Heart right ventricle (tissue), 16 donors: Measurements from ENCODE around the gene LDAF1. TPM values are rescaled to one million over a fixed set of nuclear protein-coding genes. Genes with fewer than 3 reads are reported as not detected.

Experiments
- ATAC-seq, 8 donors: fragments of 200-7000 bp; cut with Tn5 transposase; one replicate each; pipeline ENCODE4 v1.9.1; 2020; ENCODE audit warnings: mild to moderate bottlenecking in 8 of 8, moderate library complexity in 8 of 8, moderate number of reproducible peaks in 1 of 8
- DNase-seq, 2 donors: peaks; one replicate each; pipeline ENCODE4 v3.0.0-alpha.2; 2020
- H3K27ac ChIP-seq, 10 donors: fragments of 200-600 bp; sonication (generic) in 2 of 10; one replicate each; pipeline versions ENCODE4 v1.5.0 to v1.8.0; 2020 to 2022; ENCODE audit warnings: mild to moderate bottlenecking in 3 of 10
- H3K27me3 ChIP-seq, 7 donors: fragments of 200-600 bp; one replicate each; pipeline ENCODE4 v1.8.0; 2021 to 2022; ENCODE audit warnings: mild to moderate bottlenecking in 2 of 7
- H3K36me3 ChIP-seq, 9 donors: fragments of 200-600 bp; sonication (generic) in 1 of 9; one replicate each; pipeline versions ENCODE4 v1.5.0 to v1.8.0; 2020 to 2022; ENCODE audit warnings: mild to moderate bottlenecking in 2 of 9
- H3K4me1 ChIP-seq, 9 donors: fragments of 200-600 bp; sonication (generic) in 1 of 9; one replicate each; pipeline versions ENCODE4 v1.5.0 to v1.8.0; 2020 to 2022; ENCODE audit warnings: mild to moderate bottlenecking in 4 of 9
- H3K4me3 ChIP-seq, 10 donors: fragments of 200-600 bp; sonication (generic) in 2 of 10; one replicate each; pipeline versions ENCODE4 v1.5.0 to v1.8.0; 2020 to 2022; ENCODE audit warnings: mild to moderate bottlenecking in 7 of 10, moderate library complexity in 2 of 10
- H3K9me3 ChIP-seq, 11 donors: fragments of 200-600 bp in 10 of 11; sonication (generic) in 2 of 11; one replicate each; pipeline versions ENCODE4 v1.5.0 to v1.8.0; 2013 to 2022; ENCODE audit warnings: mild to moderate bottlenecking in 2 of 11, control low read depth in 1 of 11, moderate library complexity in 1 of 11
- WGBS, 2 donors: extraction: QIAGEN DNeasy Blood & Tissue Kit; methylation state at CpG; one replicate each; pipeline ENCODE4 v1.1.7; 2013; ENCODE audit warnings: inconsistent platforms in 1 of 2; 5-methylcytosine and 5-hydroxymethylcytosine counted together
- intact Hi-C, 10 donors: fragments of 100-400 bp; cut with DNase I; formaldehyde crosslinking; loops; one replicate each; pipeline versions ENCODE4 v1.11.1 to v1.14.2; 2022
- polyA plus RNA-seq, 2 donors: library from polyadenylated mRNA; stranded (reverse); fragments of 200-250 nt; gene quantifications; one replicate each; pipeline ENCODE4 v1.2.3, GENCODE V29; 2013
- total RNA-seq, 10 donors: library from RNA; stranded (reverse); fragmentation: NEBNext Ultra II Directional in 3 of 10; extraction: Animal tissue kit (Norgen Biotek cat#: 25700) in 3 of 10; gene quantifications; one replicate each; pipeline versions ENCODE4 v1.2.1 to v1.2.4, GENCODE V29; 2021 to 2023
- TF ChIP-seq, protein P1 (sequence below), 9 donors: fragments of 200-600 bp; sonication (generic) in 2 of 9; IDR thresholded peaks; one replicate each; pipeline versions ENCODE4 v1.5.0 to v1.8.0; 2021 to 2022; ENCODE audit warnings: antibody characterized with exemption in 9 of 9, mild to moderate bottlenecking in 5 of 9, moderate library complexity in 1 of 9
- donor health status: Arrhythmogenic right ventricular cardiomyopathy.
- donor health status: ischemic (EF 13 %, LVEDD 7.1; RV severe dilation, severe dysfunction).
- donor health status: healthy with polysubstance abuse.
- donor health status: DM: no; HTN: yes; CAD: no.
- donor health status: DM: no; HTN: no; CAD: no.
- donor health status: ischemic (EF 25% LVEDD 6.9; RV normal size, moderate dysfunction).
- donor health status: ischemic (EF 25% LVEDD 5.7; RV mildly dilated, moderate dysfunction).
- donor health status: healthy.
- donor health status: DM: yes; HTN: yes; CAD: no.
- donor health status: Ischemic cardiomyopathy.
- donor health status: ischemic (EF 35%, LVEDD 5.7; RV mildly dilated, moderate dysfunction).
- donor health status: nonischemic (EF 11% LVEDD 7.7; RV severe dilation, severe dysfunction).
- donor health status: DM: yes; HTN: yes; CAD: no.
- donor health status: PGD.
- donor health status: ischemic (EF 29% LVEDD 5.4; RV normal size, mild dysfunction).
- donor health status: nonischemic (EF 23%, LVEDD 6.1; RV moderate dilation, normal function).

Gene LDAF1
- total and polyA plus RNA-seq, 12 donors = 21.0 to 182 (median 139) TPM

DNA sequence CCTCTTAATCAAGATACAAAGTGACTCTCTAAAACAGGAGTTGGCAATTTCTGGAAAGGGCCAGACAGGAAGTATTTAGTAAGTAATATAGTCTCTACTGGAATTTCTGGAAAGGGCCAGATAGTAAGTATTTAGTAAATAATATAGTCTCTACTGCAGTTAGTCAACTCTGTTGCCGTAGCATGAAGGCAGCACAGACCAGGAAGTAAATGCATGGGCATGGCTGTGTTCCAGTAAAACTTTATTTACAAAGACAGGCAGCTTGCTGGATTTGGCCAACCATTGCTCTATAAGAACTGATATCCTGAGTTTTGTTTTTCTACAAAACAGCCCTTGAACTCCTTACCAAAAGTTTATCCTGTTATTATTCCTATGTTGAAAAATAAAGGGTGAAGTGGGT is 16.9 kb downstream of the LDAF1 start:
- Histone ChIP-seq H3K27ac (no peak overlapping the region), H3K4me1 (peaks cover 0 to 9% (median 0%) of the 10 kb centered on the region in 9 donors), H3K4me3 (no peak overlapping the region), H3K36me3 (peaks cover 0 to 100% (median 65%) of the 10 kb centered on the region in 9 donors), H3K27me3 (no peaks in the 10 kb centered on the region), H3K9me3 (no peaks in the 10 kb centered on the region)
- no peak for DNase-seq
- intact Hi-C loops = loop anchor here in 1 of 10 donors (10.0 kb wide), 1 partner anchor 1499 kb away; no protein-coding TSS in a partner anchor
- TF ChIP-seq, protein P1, sequence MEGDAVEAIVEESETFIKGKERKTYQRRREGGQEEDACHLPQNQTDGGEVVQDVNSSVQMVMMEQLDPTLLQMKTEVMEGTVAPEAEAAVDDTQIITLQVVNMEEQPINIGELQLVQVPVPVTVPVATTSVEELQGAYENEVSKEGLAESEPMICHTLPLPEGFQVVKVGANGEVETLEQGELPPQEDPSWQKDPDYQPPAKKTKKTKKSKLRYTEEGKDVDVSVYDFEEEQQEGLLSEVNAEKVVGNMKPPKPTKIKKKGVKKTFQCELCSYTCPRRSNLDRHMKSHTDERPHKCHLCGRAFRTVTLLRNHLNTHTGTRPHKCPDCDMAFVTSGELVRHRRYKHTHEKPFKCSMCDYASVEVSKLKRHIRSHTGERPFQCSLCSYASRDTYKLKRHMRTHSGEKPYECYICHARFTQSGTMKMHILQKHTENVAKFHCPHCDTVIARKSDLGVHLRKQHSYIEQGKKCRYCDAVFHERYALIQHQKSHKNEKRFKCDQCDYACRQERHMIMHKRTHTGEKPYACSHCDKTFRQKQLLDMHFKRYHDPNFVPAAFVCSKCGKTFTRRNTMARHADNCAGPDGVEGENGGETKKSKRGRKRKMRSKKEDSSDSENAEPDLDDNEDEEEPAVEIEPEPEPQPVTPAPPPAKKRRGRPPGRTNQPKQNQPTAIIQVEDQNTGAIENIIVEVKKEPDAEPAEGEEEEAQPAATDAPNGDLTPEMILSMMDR (IDR thresholded peaks at IDR 0.05) = no peak
- 33 to 90% methylated on average over 1 of the region's 1 CpG for WGBS, 2 donors
- no peak for ATAC-seq

DNA sequence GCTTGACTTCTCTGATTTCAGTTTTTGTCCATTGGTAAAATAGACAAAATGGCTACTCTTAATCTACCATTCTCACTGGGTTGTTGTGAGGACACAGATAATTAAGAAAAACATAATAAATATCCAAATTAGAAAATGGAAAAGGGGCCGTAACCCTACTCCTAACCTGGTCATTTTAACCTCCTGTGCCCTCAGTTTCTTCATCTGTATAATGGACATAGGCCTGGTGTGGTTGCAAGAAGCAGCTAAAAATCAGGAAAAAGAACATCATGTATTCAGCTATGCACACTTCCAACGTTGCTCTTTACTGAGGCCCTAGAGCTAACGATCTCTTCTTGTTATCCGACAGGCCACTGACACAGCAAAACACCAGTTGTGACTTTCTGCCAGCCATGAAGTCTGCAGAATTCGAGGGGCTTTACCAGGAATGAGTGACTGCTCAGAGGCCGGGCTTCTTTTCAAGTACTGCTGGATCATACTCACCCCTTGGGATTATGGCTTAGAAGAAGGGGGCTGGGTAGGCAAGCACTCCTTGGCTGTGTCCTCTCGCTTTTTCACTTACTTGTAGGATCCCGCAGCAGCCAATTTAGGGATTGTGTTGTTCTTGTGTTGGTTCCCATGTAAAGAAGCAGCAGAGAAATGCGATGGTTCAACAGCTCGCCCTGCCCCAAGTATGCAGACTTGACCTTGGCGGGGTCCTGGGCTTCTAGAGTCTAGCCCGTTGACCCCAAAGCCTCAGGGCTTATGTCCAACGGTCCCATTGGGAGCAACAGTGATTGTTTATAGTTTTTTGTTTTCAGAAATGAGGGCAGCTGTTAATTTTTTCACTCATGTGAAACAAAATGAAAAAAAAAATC is 20.9 kb downstream of the LDAF1 start:
- Histone ChIP-seq H3K27ac (peak overlapping the region in 3 of 10 donors; percentile 21 to 37 (median 25)), H3K27me3 (no peaks in the 10 kb centered on the region), H3K4me1 (peaks cover 0 to 9% (median 0%) of the 10 kb centered on the region in 9 donors), H3K4me3 (no peak overlapping the region), H3K9me3 (peaks cover 0 to 8% (median 0%) of the 10 kb centered on the region in 11 donors), H3K36me3 (peaks cover 0 to 96% (median 50%) of the 10 kb centered on the region in 9 donors)
- WGBS, 2 donors = 72 to 74% methylated on average over 13 of the region's 13 CpGs
- TF ChIP-seq, protein P1 (IDR thresholded peaks at IDR 0.05) = no peak
- ATAC-seq = peak in 7 of 8 donors; percentile 22 to 92 (median 62)
- DNase-seq = peak in 1 of 2 donors; percentile 15
- intact Hi-C loops = loop anchor here in 1 of 10 donors (10.0 kb wide), 1 partner anchor 1495 kb away; no protein-coding TSS in a partner anchor

DNA sequence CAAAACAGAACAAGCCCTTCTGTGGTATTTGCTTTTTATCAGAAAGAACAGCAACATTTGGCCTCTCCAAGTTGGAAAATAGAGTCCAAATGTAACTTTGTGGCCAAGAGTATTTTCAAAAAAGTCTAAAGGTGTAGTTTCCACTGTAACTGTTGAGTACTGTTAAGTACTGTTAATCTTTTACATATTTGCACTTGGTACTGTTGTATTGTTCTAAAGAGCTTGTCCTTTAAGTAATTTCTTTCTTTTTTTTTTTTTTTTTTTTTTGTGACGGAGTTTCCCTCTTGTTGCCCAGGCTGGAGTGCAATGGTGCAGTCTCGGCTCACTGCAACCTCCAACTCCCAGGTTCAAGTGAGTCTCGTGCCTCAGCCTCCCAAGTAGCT is 21.5 kb downstream of the LDAF1 start:
- Histone ChIP-seq H3K27me3 (no peaks in the 10 kb centered on the region), H3K27ac (peak overlapping the region in 3 of 10 donors; percentile 21 to 37 (median 25)), H3K4me3 (no peak overlapping the region), H3K9me3 (peaks cover 0 to 8% (median 0%) of the 10 kb centered on the region in 11 donors), H3K36me3 (peaks cover 0 to 90% (median 43%) of the 10 kb centered on the region in 9 donors), H3K4me1 (peaks cover 0 to 9% (median 0%) of the 10 kb centered on the region in 9 donors)
- TF ChIP-seq, protein P1 (IDR thresholded peaks at IDR 0.05) = no peak
- peak in 1 of 8 donors; percentile 34 for ATAC-seq
- no peak for DNase-seq
- WGBS, 2 donors = 86 to 98% methylated on average over 2 to 3 of the region's 3 CpGs
- intact Hi-C loops = loop anchor here in 6 of 10 donors (10.0 kb wide), 5 partner anchors 95 to 1495 kb away; partner anchors contain the start of gene CRYM (in 1 of the 6)

DNA sequence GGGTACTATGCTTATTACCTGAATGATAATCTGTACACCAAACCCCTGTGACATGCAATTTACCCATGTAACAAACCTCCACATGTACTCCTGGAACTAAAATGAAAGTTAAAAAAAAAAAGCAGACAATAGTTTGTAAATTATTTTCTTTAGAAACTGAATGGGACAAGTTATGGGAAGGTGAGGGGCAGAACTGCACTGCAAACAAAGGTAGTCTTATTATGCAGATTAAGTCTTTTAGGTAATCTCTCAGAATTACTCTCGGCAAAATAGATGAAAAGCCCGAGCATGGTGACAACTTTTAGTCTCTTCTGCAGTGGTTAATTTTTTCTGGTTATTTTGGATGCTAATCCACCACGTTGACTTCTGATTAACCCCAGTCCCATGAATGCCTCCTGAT is 25.5 kb downstream of the LDAF1 start:
- Histone ChIP-seq H3K36me3 (peaks cover 0 to 51% (median 29%) of the 10 kb centered on the region in 9 donors), H3K4me1 (peaks cover 0 to 8% (median 3%) of the 10 kb centered on the region in 9 donors), H3K27me3 (no peaks in the 10 kb centered on the region), H3K4me3 (no peak overlapping the region), H3K27ac (no peak overlapping the region), H3K9me3 (peaks cover 0 to 8% (median 0%) of the 10 kb centered on the region in 11 donors)
- no peak for ATAC-seq
- DNase-seq = no peak
- intact Hi-C loops = loop anchor here in 5 of 10 donors (10.0 kb wide), 4 partner anchors 91 to 1131 kb away; partner anchors contain the start of gene CRYM (in 1 of the 5)
- TF ChIP-seq, protein P1 (IDR thresholded peaks at IDR 0.05) = no peak
- 76 to 84% methylated on average over 3 of the region's 3 CpGs for WGBS, 2 donors
